ENCODE results near the gene KBTBD2. TPM values are rescaled to one million over a fixed set of nuclear protein-coding genes. Genes with fewer than 3 reads are reported as not detected.
"Not testable (repeated sequence)": the region's sequence is repeated elsewhere in the genome, so short reads cannot be mapped to it uniquely, and the experiment has no call there.

The KBTBD2 gene
- total RNA-seq, 1 donor, result 47.0 TPM

- no peaks in the 10 kb centered on the region for H3K4me1 ChIP-seq (ENCODE audit: insufficient read depth, low read length)
- H3K4me3 ChIP-seq (ENCODE audit: insufficient read depth, low read length), result no peak overlapping the region
- no peak overlapping the region for H3K27ac ChIP-seq (ENCODE audit: low read depth, low read length)
- H3K36me3 ChIP-seq (ENCODE audit: insufficient read depth, low read length), result peaks cover 22% of the 10 kb centered on the region
- no peak for TF ChIP-seq CTCF (IDR thresholded peaks at IDR 0.05; ENCODE audit: extremely low read depth, low read depth, low read length)
- H3K9me3 ChIP-seq (ENCODE audit: low read depth, low read length), result no peaks in the 10 kb centered on the region
- no peak overlapping the region for H3K4me2 ChIP-seq (ENCODE audit: insufficient read depth, low read length)
- H3K79me2 ChIP-seq (ENCODE audit: insufficient read depth, low read length), result peaks cover 7% of the 10 kb centered on the region
- H4K20me1 ChIP-seq (ENCODE audit: insufficient read depth, low read length), result no peaks in the 10 kb centered on the region
- H2AFZ ChIP-seq (ENCODE audit: low read length), result no peak overlapping the region
- DNase-seq (ENCODE audit: insufficient read length, low spot score, missing footprints), result no peak
- H3K27me3 ChIP-seq (ENCODE audit: insufficient read depth, low read length), result no peaks in the 10 kb centered on the region
Observed at GRCh38 chr7:32921896-32922295, 30.3 kb upstream of the KBTBD2 start.

GRCh38 chr7:32916994-32917393, 25.4 kb upstream of the KBTBD2 start:
- H3K27me3 ChIP-seq (ENCODE audit: insufficient read depth, low read length); H2AFZ ChIP-seq (ENCODE audit: low read length); H3K9me3 ChIP-seq (ENCODE audit: low read depth, low read length); H3K4me3 ChIP-seq (ENCODE audit: insufficient read depth, low read length); H3K79me2 ChIP-seq (ENCODE audit: insufficient read depth, low read length); H3K4me1 ChIP-seq (ENCODE audit: insufficient read depth, low read length); DNase-seq (ENCODE audit: insufficient read length, low spot score, missing footprints); H3K4me2 ChIP-seq (ENCODE audit: insufficient read depth, low read length); H3K27ac ChIP-seq (ENCODE audit: low read depth, low read length); H4K20me1 ChIP-seq (ENCODE audit: insufficient read depth, low read length): not testable (repeated sequence)
- peaks cover 35% of the 10 kb centered on the region for H3K36me3 ChIP-seq (ENCODE audit: insufficient read depth, low read length)

DNA sequence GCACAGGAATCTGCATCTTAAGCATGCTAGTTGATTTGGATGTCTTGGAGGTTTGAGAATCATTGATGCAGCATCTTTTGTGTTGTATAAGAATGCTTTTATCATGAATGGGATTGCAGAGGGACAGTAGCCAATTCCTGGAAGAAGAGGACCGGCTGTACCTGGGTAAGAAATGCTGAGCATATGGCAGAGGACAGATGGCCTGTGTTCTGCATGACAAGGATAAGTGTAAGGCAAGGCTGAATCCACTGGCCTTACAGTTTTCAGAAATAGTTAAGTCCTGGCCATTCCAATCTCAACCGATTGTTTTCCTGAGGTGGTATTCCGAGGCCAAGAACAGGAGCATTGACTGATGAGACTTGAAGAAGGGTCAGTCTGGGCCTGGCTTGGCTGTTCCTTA, 24.4 kb upstream of the KBTBD2 start:
- H4K20me1 ChIP-seq (ENCODE audit: insufficient read depth, low read length), result no peaks in the 10 kb centered on the region
- no peak for TF ChIP-seq CTCF (IDR thresholded peaks at IDR 0.05; ENCODE audit: extremely low read depth, low read depth, low read length)
- no peaks in the 10 kb centered on the region for H3K27me3 ChIP-seq (ENCODE audit: insufficient read depth, low read length)
- no peak overlapping the region for H3K27ac ChIP-seq (ENCODE audit: low read depth, low read length)
- no peak overlapping the region for H2AFZ ChIP-seq (ENCODE audit: low read length)
- peaks cover 31% of the 10 kb centered on the region for H3K36me3 ChIP-seq (ENCODE audit: insufficient read depth, low read length)
- no peak overlapping the region for H3K4me2 ChIP-seq (ENCODE audit: insufficient read depth, low read length)
- no peaks in the 10 kb centered on the region for H3K79me2 ChIP-seq (ENCODE audit: insufficient read depth, low read length)
- H3K9me3 ChIP-seq (ENCODE audit: low read depth, low read length), result no peaks in the 10 kb centered on the region
- no peak for DNase-seq (ENCODE audit: insufficient read length, low spot score, missing footprints)
- no peak overlapping the region for H3K4me3 ChIP-seq (ENCODE audit: insufficient read depth, low read length)
- no peaks in the 10 kb centered on the region for H3K4me1 ChIP-seq (ENCODE audit: insufficient read depth, low read length)

DNA sequence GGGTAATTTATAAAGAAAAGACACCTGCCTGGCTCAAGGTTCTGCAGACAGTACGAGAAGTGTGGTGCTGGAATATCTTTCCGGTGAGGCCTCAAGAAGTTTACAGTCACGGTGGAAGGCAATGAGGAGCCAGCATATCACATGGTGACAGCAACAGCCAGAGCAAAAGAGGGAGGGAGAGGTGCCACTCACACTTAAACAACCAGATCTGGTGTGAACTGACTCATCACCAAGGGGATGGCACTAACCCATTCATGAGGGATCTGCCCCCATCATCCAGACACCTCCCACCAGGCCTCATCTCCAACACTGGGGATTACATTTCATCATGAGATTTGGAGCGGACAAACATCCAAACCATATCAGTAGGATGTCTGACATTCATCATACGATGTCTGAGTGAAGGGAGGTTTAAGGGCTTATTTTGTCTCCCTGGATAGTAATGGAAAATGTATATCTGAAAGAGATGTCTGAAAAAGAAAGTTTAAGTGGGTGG, 23.5 kb upstream of the KBTBD2 start:
- no peaks in the 10 kb centered on the region for H3K4me1 ChIP-seq (ENCODE audit: insufficient read depth, low read length)
- no peak for TF ChIP-seq CTCF (IDR thresholded peaks at IDR 0.05; ENCODE audit: extremely low read depth, low read depth, low read length)
- no peaks in the 10 kb centered on the region for H3K27me3 ChIP-seq (ENCODE audit: insufficient read depth, low read length)
- no peak overlapping the region for H3K27ac ChIP-seq (ENCODE audit: low read depth, low read length)
- peaks cover 26% of the 10 kb centered on the region for H3K36me3 ChIP-seq (ENCODE audit: insufficient read depth, low read length)
- H3K4me3 ChIP-seq (ENCODE audit: insufficient read depth, low read length), result no peak overlapping the region
- no peak overlapping the region for H3K4me2 ChIP-seq (ENCODE audit: insufficient read depth, low read length)
- no peaks in the 10 kb centered on the region for H4K20me1 ChIP-seq (ENCODE audit: insufficient read depth, low read length)
- DNase-seq (ENCODE audit: insufficient read length, low spot score, missing footprints), result no peak
- no peaks in the 10 kb centered on the region for H3K9me3 ChIP-seq (ENCODE audit: low read depth, low read length)
- H2AFZ ChIP-seq (ENCODE audit: low read length), result no peak overlapping the region
- H3K79me2 ChIP-seq (ENCODE audit: insufficient read depth, low read length), result no peaks in the 10 kb centered on the region
